KOPT-K1 (cell line): Measurements from ENCODE around the gene NRIP2.
"Not testable (repeated sequence)": the region's sequence is repeated elsewhere in the genome, so short reads cannot be mapped to it uniquely, and the experiment has no call there.

ENCODE experiments used
- H3K27ac ChIP-seq: fragments of 200-600 bp; sonication (generic); 2 replicates; pipeline ENCODE4 v1.5.1; 2016; ENCODE audit warnings: antibody characterized with exemption, mild to moderate bottlenecking, low read depth, low read length; ENCODE audit not compliant: poor library complexity, severe bottlenecking
- H3K36me3 ChIP-seq: fragments of 200-600 bp; sonication (generic); 2 replicates; pipeline ENCODE4 v1.5.1; 2017; ENCODE audit warnings: antibody characterized with exemption, mild to moderate bottlenecking, low read length, moderate library complexity; ENCODE audit not compliant: insufficient read depth
- H3K9me3 ChIP-seq: fragments of 200-600 bp; sonication (generic); 2 replicates; pipeline ENCODE4 v1.5.1; 2017; ENCODE audit warnings: antibody characterized with exemption, low read length, mild to moderate bottlenecking; ENCODE audit not compliant: insufficient read depth, poor library complexity, severe bottlenecking

The NRIP2 gene

GRCh38 chr12:2834581-2835491, at the start of gene NRIP2:
Gene NRIP2, minus strand, starts transcription at chr12:2835035. Its CDS starts 52 bp downstream, at chr12:2834983.
- Histone ChIP-seq H3K9me3 (no peaks in the 10 kb centered on the region), H3K27ac (no peak within 1 kb of the TSS)

GRCh38 chr12:2879853-2880252, 45.0 kb upstream of the NRIP2 start:
- H3K9me3 ChIP-seq: no peaks in the 10 kb centered on the region
- H3K27ac ChIP-seq: no peak overlapping the region

More at GRCh38 chr12:2834581-2835491, at the start of gene NRIP2:
- peaks cover 54% of the 10 kb centered on the region for H3K36me3 ChIP-seq

GRCh38 chr12:2877953-2878732, 43.3 kb upstream of the NRIP2 start:
- Histone ChIP-seq H3K9me3 (no peaks in the 10 kb centered on the region), H3K36me3 (peaks cover 48% of the 10 kb centered on the region)

More at GRCh38 chr12:2879853-2880252, 45.0 kb upstream of the NRIP2 start:
- peaks cover 45% of the 10 kb centered on the region for H3K36me3 ChIP-seq

GRCh38 chr12:2877047-2877952, 42.5 kb upstream of the NRIP2 start, which contains the start of the genes FOXM1 and RHNO1:
Gene FOXM1, minus strand, starts transcription at chr12:2877174. Its CDS starts 2,696 bp downstream, at chr12:2874478.
Gene RHNO1, plus strand, starts transcription at chr12:2877223. Its CDS starts 8,144 bp downstream, at chr12:2885367.
- Histone ChIP-seq H3K36me3 (peaks cover 57% of the 10 kb centered on the region), H3K27ac (peak within 1 kb of the TSS; percentile 96), H3K9me3 (no peaks in the 10 kb centered on the region)

More at GRCh38 chr12:2877953-2878732, 43.3 kb upstream of the NRIP2 start:
- H3K27ac ChIP-seq: peak overlapping the region; percentile 96

- H3K36me3 ChIP-seq: peaks cover 59% of the 10 kb centered on the region
These were observed 41.7 kb upstream of the NRIP2 start for GRCh38 chr12:2876431-2877046.

GRCh38 chr12:2868986-2869632, 34.3 kb upstream of the NRIP2 start:
- peaks cover 100% of the 10 kb centered on the region for H3K36me3 ChIP-seq
- not testable (repeated sequence) for H3K9me3 ChIP-seq, H3K27ac ChIP-seq

More at GRCh38 chr12:2876431-2877046, 41.7 kb upstream of the NRIP2 start:
- Histone ChIP-seq H3K9me3 (no peaks in the 10 kb centered on the region), H3K27ac (peak overlapping the region; percentile 96)

GRCh38 chr12:2864198-2864597, 29.4 kb upstream of the NRIP2 start:
- no peak overlapping the region for H3K27ac ChIP-seq
- peaks cover 98% of the 10 kb centered on the region for H3K36me3 ChIP-seq
- H3K9me3 ChIP-seq: no peaks in the 10 kb centered on the region

GRCh38 chr12:2863402-2863801, 28.6 kb upstream of the NRIP2 start:
- H3K36me3 ChIP-seq: peaks cover 98% of the 10 kb centered on the region
- H3K27ac ChIP-seq, H3K9me3 ChIP-seq: not testable (repeated sequence)

GRCh38 chr12:2862876-2863275, 28.0 kb upstream of the NRIP2 start:
- Histone ChIP-seq H3K36me3 (peaks cover 98% of the 10 kb centered on the region), H3K27ac (no peak overlapping the region), H3K9me3 (no peaks in the 10 kb centered on the region)

GRCh38 chr12:2860170-2860569, 25.3 kb upstream of the NRIP2 start:
- Histone ChIP-seq H3K9me3 (no peaks in the 10 kb centered on the region), H3K27ac (no peak overlapping the region), H3K36me3 (peaks cover 92% of the 10 kb centered on the region)

GRCh38 chr12:2858944-2859421, 24.1 kb upstream of the NRIP2 start:
- Histone ChIP-seq H3K27ac (no peak overlapping the region), H3K36me3 (peaks cover 80% of the 10 kb centered on the region), H3K9me3 (no peaks in the 10 kb centered on the region)

GRCh38 chr12:2858334-2858733, 23.5 kb upstream of the NRIP2 start:
- H3K36me3 ChIP-seq: peaks cover 74% of the 10 kb centered on the region

GRCh38 chr12:2857576-2857975, 22.7 kb upstream of the NRIP2 start:
- Histone ChIP-seq H3K27ac (no peak overlapping the region), H3K9me3 (no peaks in the 10 kb centered on the region), H3K36me3 (peaks cover 66% of the 10 kb centered on the region)

More at GRCh38 chr12:2858334-2858733, 23.5 kb upstream of the NRIP2 start:
- no peak overlapping the region for H3K27ac ChIP-seq
- H3K9me3 ChIP-seq: no peaks in the 10 kb centered on the region
